ENCODE measurements around the gene SPEM1. TPM values are rescaled to one million over a fixed set of nuclear protein-coding genes. Genes with fewer than 3 reads are reported as not detected.

Gene SPEM1
- total and polyA plus RNA-seq, 2 experiments from 2014 or later, result not detected

DNA sequence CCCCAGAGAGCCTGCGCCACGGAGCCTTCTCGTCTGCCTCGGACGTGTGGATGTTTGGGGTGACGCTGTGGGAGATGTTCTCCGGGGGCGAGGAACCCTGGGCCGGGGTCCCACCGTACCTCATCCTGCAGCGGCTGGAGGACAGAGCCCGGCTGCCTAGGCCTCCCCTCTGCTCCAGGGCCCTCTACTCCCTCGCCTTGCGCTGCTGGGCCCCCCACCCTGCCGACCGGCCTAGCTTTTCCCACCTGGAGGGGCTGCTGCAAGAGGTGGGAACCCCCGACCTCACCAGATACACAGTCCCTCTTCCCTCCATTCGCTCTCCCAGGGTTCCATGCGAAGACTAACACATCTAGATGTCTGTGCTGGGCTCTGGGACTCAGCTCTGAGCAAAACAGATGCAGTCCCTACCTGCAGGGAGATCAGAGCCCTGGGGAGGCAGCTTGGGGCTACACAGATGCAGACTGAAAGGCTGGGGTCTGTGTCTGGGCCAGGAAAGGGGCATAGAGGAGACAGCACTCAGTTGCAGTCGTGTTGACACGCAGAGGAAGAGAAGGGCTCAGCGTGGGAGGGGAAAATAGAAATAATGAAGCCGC lies 35.5 kb upstream of the SPEM1 start:
- Histone ChIP-seq H3K9me2 (replicated peaks; ENCODE audit: insufficient read depth) (no peaks in the 10 kb centered on the region), H3K27me3 (no peaks in the 10 kb centered on the region), H2AFZ (no peak overlapping the region), H3K79me2 (peaks cover 9% of the 10 kb centered on the region), H4K20me1 (ENCODE audit: insufficient read depth, poor library complexity, severe bottlenecking) (no peaks in the 10 kb centered on the region), H3K9me3 (ENCODE audit: low read depth) (no peaks in the 10 kb centered on the region), H3K4me1 (ENCODE audit: insufficient read depth) (peaks cover 11% of the 10 kb centered on the region), H3K27ac (no peak overlapping the region), H3K4me2 (peak overlapping the region; percentile 78), H3K36me3 (replicated peaks; ENCODE audit: insufficient read depth, low read depth) (no peaks in the 10 kb centered on the region), H3K4me3 (no peak overlapping the region)
- TF ChIP-seq, protein P1, sequence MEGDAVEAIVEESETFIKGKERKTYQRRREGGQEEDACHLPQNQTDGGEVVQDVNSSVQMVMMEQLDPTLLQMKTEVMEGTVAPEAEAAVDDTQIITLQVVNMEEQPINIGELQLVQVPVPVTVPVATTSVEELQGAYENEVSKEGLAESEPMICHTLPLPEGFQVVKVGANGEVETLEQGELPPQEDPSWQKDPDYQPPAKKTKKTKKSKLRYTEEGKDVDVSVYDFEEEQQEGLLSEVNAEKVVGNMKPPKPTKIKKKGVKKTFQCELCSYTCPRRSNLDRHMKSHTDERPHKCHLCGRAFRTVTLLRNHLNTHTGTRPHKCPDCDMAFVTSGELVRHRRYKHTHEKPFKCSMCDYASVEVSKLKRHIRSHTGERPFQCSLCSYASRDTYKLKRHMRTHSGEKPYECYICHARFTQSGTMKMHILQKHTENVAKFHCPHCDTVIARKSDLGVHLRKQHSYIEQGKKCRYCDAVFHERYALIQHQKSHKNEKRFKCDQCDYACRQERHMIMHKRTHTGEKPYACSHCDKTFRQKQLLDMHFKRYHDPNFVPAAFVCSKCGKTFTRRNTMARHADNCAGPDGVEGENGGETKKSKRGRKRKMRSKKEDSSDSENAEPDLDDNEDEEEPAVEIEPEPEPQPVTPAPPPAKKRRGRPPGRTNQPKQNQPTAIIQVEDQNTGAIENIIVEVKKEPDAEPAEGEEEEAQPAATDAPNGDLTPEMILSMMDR (IDR thresholded peaks at IDR 0.05; ENCODE audit: poor library complexity), result no peak
- TF ChIP-seq EZH2phosphoT487 (IDR thresholded peaks at IDR 0.05; ENCODE audit: low read depth, severe bottlenecking, unreplicated experiment) (no peak), EZH2 (IDR thresholded peaks at IDR 0.05; ENCODE audit: borderline replicate concordance) (no peak)
- DNase-seq (ENCODE audit: low spot score), result no peak
- WGBS (ENCODE audit: low lambda C conversion rate, missing lambda C conversion rate), result 79% methylated on average over 22 of the region's 23 CpGs

DNA sequence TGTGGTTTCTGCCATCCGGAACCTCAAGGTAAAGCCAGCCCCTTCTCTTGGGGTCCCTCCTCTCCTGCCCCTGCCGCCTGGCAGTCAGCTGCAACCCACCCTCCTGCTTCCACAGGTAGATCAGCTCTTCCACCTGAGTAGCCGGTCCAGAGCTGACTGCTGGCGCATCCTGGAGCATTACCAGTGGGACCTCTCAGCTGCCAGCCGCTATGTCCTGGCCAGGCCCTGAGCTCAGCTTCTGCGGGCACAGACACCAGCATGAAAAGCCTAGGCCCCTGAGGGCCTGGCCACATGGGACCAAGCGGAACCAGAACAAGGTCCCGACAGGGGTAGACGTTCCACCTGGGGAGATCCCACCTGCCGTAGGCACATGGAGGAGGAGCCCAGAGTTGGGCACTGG lies 31.3 kb upstream of the SPEM1 start:
- no peaks in the 10 kb centered on the region for H3K36me3 ChIP-seq (replicated peaks; ENCODE audit: insufficient read depth, low read depth)
- 98% methylated on average over 10 of the region's 10 CpGs for WGBS (ENCODE audit: low lambda C conversion rate, missing lambda C conversion rate)
- TF ChIP-seq EZH2phosphoT487 (IDR thresholded peaks at IDR 0.05; ENCODE audit: low read depth, severe bottlenecking, unreplicated experiment) (no peak), EZH2 (IDR thresholded peaks at IDR 0.05; ENCODE audit: borderline replicate concordance) (no peak)

DNA sequence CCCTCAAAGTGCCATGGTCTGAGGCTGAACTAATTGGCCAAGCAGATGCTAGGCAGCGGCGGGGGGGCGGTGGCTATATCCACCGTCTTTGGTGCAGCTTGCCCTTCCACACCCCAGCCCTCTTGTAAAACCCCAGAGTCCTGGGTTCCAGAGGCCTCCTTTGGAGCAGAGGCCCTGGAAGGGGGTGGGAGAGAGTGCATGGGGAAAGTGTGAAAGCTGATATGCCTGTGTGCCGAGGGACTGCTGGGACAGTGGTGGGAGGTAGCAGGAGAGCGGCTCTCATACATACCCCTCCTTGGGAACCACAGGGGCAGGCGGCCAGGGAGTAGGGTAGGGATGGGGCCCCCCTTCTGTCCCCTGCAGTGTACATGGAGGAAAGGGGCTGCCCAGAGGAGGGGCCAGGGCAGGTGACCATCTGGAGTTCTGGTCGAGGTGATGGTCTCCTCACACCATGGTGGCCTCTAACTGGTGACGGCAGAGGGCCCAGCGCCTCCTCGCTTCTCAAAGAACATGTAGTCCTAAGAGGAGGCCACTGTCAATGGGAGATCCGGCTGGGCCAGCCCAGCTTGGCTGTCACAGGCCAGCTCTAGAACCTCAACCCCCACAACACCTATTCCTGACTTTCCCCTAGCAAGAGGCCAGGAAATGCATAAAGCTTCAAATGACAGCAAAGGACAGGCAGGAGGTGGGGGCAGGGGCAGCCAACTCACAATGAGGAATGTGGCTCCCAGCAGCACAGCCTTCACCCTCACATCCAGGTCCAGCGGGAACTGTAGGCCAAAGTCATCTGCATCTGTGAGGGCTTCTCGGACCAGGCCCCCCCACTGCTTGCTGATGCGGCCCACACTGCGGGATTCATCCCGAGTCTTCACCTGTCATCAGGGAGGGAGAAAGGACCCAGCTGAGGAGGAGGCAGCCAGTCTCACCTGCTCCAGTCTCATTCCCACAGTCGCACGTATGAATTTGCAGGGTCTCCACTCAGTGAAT lies 29.9 kb upstream of the SPEM1 start:
- WGBS (ENCODE audit: low lambda C conversion rate, missing lambda C conversion rate), result 87% methylated on average over 19 of the region's 19 CpGs
- H3K4me2 ChIP-seq, result no peak overlapping the region
- TF ChIP-seq, protein P1 (IDR thresholded peaks at IDR 0.05; ENCODE audit: poor library complexity), result no peak
- TF ChIP-seq EZH2 (IDR thresholded peaks at IDR 0.05; ENCODE audit: borderline replicate concordance) (no peak), EZH2phosphoT487 (IDR thresholded peaks at IDR 0.05; ENCODE audit: low read depth, severe bottlenecking, unreplicated experiment) (no peak)

More for the DNA sequence above, 31.3 kb upstream of the SPEM1 start:
- no peak overlapping the region for H3K27ac ChIP-seq
- H3K4me2 ChIP-seq, result no peak overlapping the region
- no peak overlapping the region for H2AFZ ChIP-seq
- DNase-seq (ENCODE audit: low spot score), result no peak
- peaks cover 8% of the 10 kb centered on the region for H3K79me2 ChIP-seq
- H4K20me1 ChIP-seq (ENCODE audit: insufficient read depth, poor library complexity, severe bottlenecking), result no peaks in the 10 kb centered on the region
- no peak overlapping the region for H3K4me3 ChIP-seq
- H3K4me1 ChIP-seq (ENCODE audit: insufficient read depth), result peaks cover 9% of the 10 kb centered on the region
- H3K9me3 ChIP-seq (ENCODE audit: low read depth), result no peaks in the 10 kb centered on the region
- no peaks in the 10 kb centered on the region for H3K27me3 ChIP-seq
- no peaks in the 10 kb centered on the region for H3K9me2 ChIP-seq (replicated peaks; ENCODE audit: insufficient read depth)

GRCh38 chr17:7391307-7391706 lies 28.8 kb upstream of the SPEM1 start:
- H4K20me1 ChIP-seq (ENCODE audit: insufficient read depth, poor library complexity, severe bottlenecking), result no peaks in the 10 kb centered on the region
- 69% methylated on average over 2 of the region's 2 CpGs for WGBS (ENCODE audit: low lambda C conversion rate, missing lambda C conversion rate)
- H3K79me2 ChIP-seq, result peaks cover 10% of the 10 kb centered on the region
- no peaks in the 10 kb centered on the region for H3K36me3 ChIP-seq (replicated peaks; ENCODE audit: insufficient read depth, low read depth)
- TF ChIP-seq EZH2phosphoT487 (IDR thresholded peaks at IDR 0.05; ENCODE audit: low read depth, severe bottlenecking, unreplicated experiment), result no peak
- TF ChIP-seq EZH2 (IDR thresholded peaks at IDR 0.05; ENCODE audit: borderline replicate concordance), result no peak
- TF ChIP-seq, protein P1 (IDR thresholded peaks at IDR 0.05; ENCODE audit: poor library complexity), result no peak
- H3K4me1 ChIP-seq (ENCODE audit: insufficient read depth), result peaks cover 9% of the 10 kb centered on the region
- H3K9me2 ChIP-seq (replicated peaks; ENCODE audit: insufficient read depth), result no peaks in the 10 kb centered on the region
- no peaks in the 10 kb centered on the region for H3K27me3 ChIP-seq
- no peak overlapping the region for H3K4me2 ChIP-seq
- H3K4me3 ChIP-seq, result no peak overlapping the region
- no peak for DNase-seq (ENCODE audit: low spot score)
- H2AFZ ChIP-seq, result no peak overlapping the region
- H3K27ac ChIP-seq, result no peak overlapping the region
- H3K9me3 ChIP-seq (ENCODE audit: low read depth), result no peaks in the 10 kb centered on the region

More for the DNA sequence above, 29.9 kb upstream of the SPEM1 start:
- H3K36me3 ChIP-seq (replicated peaks; ENCODE audit: insufficient read depth, low read depth), result no peaks in the 10 kb centered on the region
- H3K27ac ChIP-seq, result no peak overlapping the region
- DNase-seq (ENCODE audit: low spot score), result no peak
- no peaks in the 10 kb centered on the region for H3K9me3 ChIP-seq (ENCODE audit: low read depth)
- H3K27me3 ChIP-seq, result no peaks in the 10 kb centered on the region
- no peaks in the 10 kb centered on the region for H4K20me1 ChIP-seq (ENCODE audit: insufficient read depth, poor library complexity, severe bottlenecking)
- no peak overlapping the region for H2AFZ ChIP-seq
- H3K4me3 ChIP-seq, result no peak overlapping the region
- peaks cover 9% of the 10 kb centered on the region for H3K4me1 ChIP-seq (ENCODE audit: insufficient read depth)
- peaks cover 10% of the 10 kb centered on the region for H3K79me2 ChIP-seq
- no peaks in the 10 kb centered on the region for H3K9me2 ChIP-seq (replicated peaks; ENCODE audit: insufficient read depth)
